ACC112 (cell line): ENCODE data around the gene AMMECR1L.
A peak's percentile ranks its signal among the peaks of the same experiment; 100 is the strongest.
"Not testable (repeated sequence)": the region's sequence is repeated elsewhere in the genome, so short reads cannot be mapped to it uniquely, and the experiment has no call there.

Source experiments
- H2AFZ ChIP-seq: fragments of 200-600 bp; sonication (generic); one replicate; pipeline ENCODE4 v1.6.0; 2017; ENCODE audit warnings: antibody characterized with exemption, low read length; ENCODE audit not compliant: unreplicated experiment
- H3K27ac ChIP-seq: fragments of 200-600 bp; sonication (generic); 2 replicates; pipeline ENCODE4 v1.5.1; 2014; ENCODE audit warnings: low read depth, mild to moderate bottlenecking, antibody characterized with exemption, low read length, moderate library complexity
- H3K27me3 ChIP-seq: fragments of 200-600 bp; sonication (generic); 2 replicates; pipeline ENCODE4 v1.6.1; 2014; ENCODE audit warnings: mild to moderate bottlenecking, antibody characterized with exemption, low read length, moderate library complexity, mixed read lengths; ENCODE audit not compliant: insufficient read depth
- H3K36me3 ChIP-seq: fragments of 200-600 bp; sonication (generic); 2 replicates; pipeline ENCODE4 v1.6.1; 2016; ENCODE audit warnings: mild to moderate bottlenecking, antibody characterized with exemption, low read length, moderate library complexity, mixed read lengths; ENCODE audit not compliant: insufficient read depth
- H3K4me1 ChIP-seq: fragments of 200-600 bp; sonication (generic); one replicate; pipeline ENCODE4 v1.6.1; 2016; ENCODE audit warnings: low read length, mixed read lengths; ENCODE audit not compliant: insufficient read depth, unreplicated experiment, control insufficient read depth
- H3K4me3 ChIP-seq: fragments of 200-600 bp; sonication (generic); 2 replicates; pipeline ENCODE4 v1.5.1; 2014; ENCODE audit warnings: mild to moderate bottlenecking, low read depth, low read length
- H3K79me2 ChIP-seq: fragments of 200-600 bp; sonication (generic); one replicate; pipeline ENCODE4 v1.6.0; 2016; ENCODE audit warnings: low read length; ENCODE audit not compliant: control insufficient read depth, unreplicated experiment, insufficient read depth

AMMECR1L gene

GRCh38 chr2:127907733-127908400 is 22.1 kb upstream of the AMMECR1L start:
- peaks cover 21% of the 10 kb centered on the region for H3K27me3 ChIP-seq
- H3K36me3 ChIP-seq, H3K27ac ChIP-seq, H3K4me1 ChIP-seq, H3K79me2 ChIP-seq, H3K4me3 ChIP-seq, H2AFZ ChIP-seq: not testable (repeated sequence)

- H2AFZ ChIP-seq, result no peak overlapping the region
- peaks cover 21% of the 10 kb centered on the region for H3K27me3 ChIP-seq
- no peaks in the 10 kb centered on the region for H3K36me3 ChIP-seq
- H3K4me1 ChIP-seq, result no peaks in the 10 kb centered on the region
- no peak overlapping the region for H3K4me3 ChIP-seq
- H3K79me2 ChIP-seq, result no peaks in the 10 kb centered on the region
- no peak overlapping the region for H3K27ac ChIP-seq
Measured at GRCh38 chr2:127906206-127906926, 20.6 kb upstream of the AMMECR1L start.

GRCh38 chr2:127901339-127902056 is 15.7 kb upstream of the AMMECR1L start:
- Histone ChIP-seq H3K4me3 (no peak overlapping the region), H3K36me3 (no peaks in the 10 kb centered on the region), H3K79me2 (no peaks in the 10 kb centered on the region), H2AFZ (no peak overlapping the region), H3K27me3 (peaks cover 10% of the 10 kb centered on the region), H3K4me1 (no peaks in the 10 kb centered on the region), H3K27ac (no peak overlapping the region)

GRCh38 chr2:127897531-127898211 is 11.9 kb upstream of the AMMECR1L start:
- no peak overlapping the region for H3K4me3 ChIP-seq
- H3K79me2 ChIP-seq, result no peaks in the 10 kb centered on the region
- no peak overlapping the region for H2AFZ ChIP-seq
- no peaks in the 10 kb centered on the region for H3K4me1 ChIP-seq
- H3K27me3 ChIP-seq, result no peaks in the 10 kb centered on the region
- H3K36me3 ChIP-seq, result no peaks in the 10 kb centered on the region
- H3K27ac ChIP-seq, result no peak overlapping the region

GRCh38 chr2:127893494-127893893 is 7.7 kb upstream of the AMMECR1L start:
- H3K36me3 ChIP-seq, result no peaks in the 10 kb centered on the region
- H3K4me1 ChIP-seq, result no peaks in the 10 kb centered on the region
- no peaks in the 10 kb centered on the region for H3K27me3 ChIP-seq
- peaks cover 4% of the 10 kb centered on the region for H3K79me2 ChIP-seq
- H3K4me3 ChIP-seq, result no peak overlapping the region
- H2AFZ ChIP-seq, result no peak overlapping the region
- no peak overlapping the region for H3K27ac ChIP-seq

- H3K27me3 ChIP-seq, result no peaks in the 10 kb centered on the region
- H3K36me3 ChIP-seq, result no peaks in the 10 kb centered on the region
- peaks cover 2% of the 10 kb centered on the region for H3K4me1 ChIP-seq
- H2AFZ ChIP-seq, result no peak overlapping the region
- peaks cover 8% of the 10 kb centered on the region for H3K79me2 ChIP-seq
- H3K4me3 ChIP-seq, result no peak overlapping the region
- no peak overlapping the region for H3K27ac ChIP-seq
Measured at GRCh38 chr2:127893033-127893432, 7.3 kb upstream of the AMMECR1L start.

- Histone ChIP-seq H3K27ac (no peak overlapping the region), H3K36me3 (no peaks in the 10 kb centered on the region), H3K4me1 (peaks cover 9% of the 10 kb centered on the region), H3K79me2 (peaks cover 19% of the 10 kb centered on the region), H2AFZ (no peak overlapping the region), H3K4me3 (no peak overlapping the region), H3K27me3 (no peaks in the 10 kb centered on the region)
Measured at GRCh38 chr2:127891811-127892210, 6.1 kb upstream of the AMMECR1L start.

- H3K36me3 ChIP-seq, H3K27ac ChIP-seq, H2AFZ ChIP-seq, H3K4me1 ChIP-seq, H3K4me3 ChIP-seq, H3K27me3 ChIP-seq: not testable (repeated sequence)
- H3K79me2 ChIP-seq, result peaks cover 19% of the 10 kb centered on the region
Measured at GRCh38 chr2:127890756-127891155, 5.0 kb upstream of the AMMECR1L start.

GRCh38 chr2:127888772-127889171 is 3.0 kb upstream of the AMMECR1L start:
- Histone ChIP-seq H3K4me1 (peaks cover 13% of the 10 kb centered on the region), H2AFZ (no peak overlapping the region)

GRCh38 chr2:127887776-127888130 is 2.0 kb upstream of the AMMECR1L start:
- H3K4me1 ChIP-seq, result peaks cover 18% of the 10 kb centered on the region
- peak overlapping the region; percentile 21 for H2AFZ ChIP-seq
- peaks cover 43% of the 10 kb centered on the region for H3K79me2 ChIP-seq
- peak overlapping the region; percentile 78 for H3K4me3 ChIP-seq
- peaks cover 7% of the 10 kb centered on the region for H3K36me3 ChIP-seq
- H3K27ac ChIP-seq, result peak overlapping the region; percentile 20; the same call in 1 of the 2 replicates
- H3K27me3 ChIP-seq, result no peaks in the 10 kb centered on the region

More at GRCh38 chr2:127888772-127889171, 3.0 kb upstream of the AMMECR1L start:
- peaks cover 1% of the 10 kb centered on the region for H3K36me3 ChIP-seq
- H3K27ac ChIP-seq, result no peak overlapping the region
- no peaks in the 10 kb centered on the region for H3K27me3 ChIP-seq
- H3K79me2 ChIP-seq, result peaks cover 33% of the 10 kb centered on the region
- H3K4me3 ChIP-seq, result no peak overlapping the region
